GM21576 (cell line): Measurements from ENCODE around the gene CEP78.

Source experiments
- ATAC-seq: cut with Tn5 transposase; IDR thresholded peaks from one replicate; pipeline ENCODE4 v1.9.1; 2021; ENCODE audit warnings: mild to moderate bottlenecking, moderate library complexity; ENCODE audit not compliant: unreplicated experiment

The CEP78 gene

GRCh38 chr9:78286125-78286524 is 50.2 kb downstream of the CEP78 start:
- no peak for ATAC-seq

- ATAC-seq = no peak
These were observed 51.1 kb downstream of the CEP78 start for GRCh38 chr9:78286946-78287388.

GRCh38 chr9:78288214-78288892 is 52.5 kb downstream of the CEP78 start:
- no peak for ATAC-seq

GRCh38 chr9:78289474-78289873 is 53.6 kb downstream of the CEP78 start:
- no peak for ATAC-seq

GRCh38 chr9:78291240-78291925 is 55.5 kb downstream of the CEP78 start:
- no peak for ATAC-seq

GRCh38 chr9:78292026-78292425 is 56.2 kb downstream of the CEP78 start:
- ATAC-seq = no peak

- ATAC-seq = no peak
These were observed 57.0 kb downstream of the CEP78 start for GRCh38 chr9:78292716-78293497.

GRCh38 chr9:78294290-78295176 is 58.7 kb downstream of the CEP78 start:
- ATAC-seq = no peak

- no peak for ATAC-seq
These were observed 59.3 kb downstream of the CEP78 start for GRCh38 chr9:78295177-78295575.

- no peak for ATAC-seq
These were observed 59.9 kb downstream of the CEP78 start for GRCh38 chr9:78295731-78296130.

GRCh38 chr9:78296201-78296892 is 60.5 kb downstream of the CEP78 start:
- ATAC-seq = no peak

- ATAC-seq = peak; percentile 97
These were observed 61.2 kb downstream of the CEP78 start, which contains the start of gene PSAT1 for GRCh38 chr9:78296893-78297671. PSAT1 (plus strand) TSS chr9:78297125; CDS start chr9:78297211, 86 bp downstream.

- no peak for ATAC-seq
These were observed 61.7 kb downstream of the CEP78 start for GRCh38 chr9:78297672-78297961.

GRCh38 chr9:78298046-78298765 is 62.3 kb downstream of the CEP78 start:
- ATAC-seq = no peak

- ATAC-seq = no peak
These were observed 64.3 kb downstream of the CEP78 start for GRCh38 chr9:78300209-78300608.

GRCh38 chr9:78301466-78301865 is 65.6 kb downstream of the CEP78 start:
- no peak for ATAC-seq

GRCh38 chr9:78303377-78304062 is 67.6 kb downstream of the CEP78 start:
- ATAC-seq = no peak

GRCh38 chr9:78304357-78304756 is 68.5 kb downstream of the CEP78 start:
- no peak for ATAC-seq
